ENCODE data around the gene TCTN3. TPM values are rescaled to one million over a fixed set of nuclear protein-coding genes. Genes with fewer than 3 reads are reported as not detected.

TCTN3 gene
- total and polyA plus RNA-seq, 2 of the 13 experiments (the other 11 are each of a cell fraction or from before 2014, with no cell fraction given) = 53.3 to 60.0 TPM

- no peak for TF ChIP-seq ZNF737 (CRISPR knock-in tag; IDR thresholded peaks at IDR 0.05; ENCODE audit: borderline replicate concordance)
- TF ChIP-seq ZNF354B (CRISPR knock-in tag; IDR thresholded peaks at IDR 0.05) = peak; percentile 19; the same call in 1 of the 2 replicates
- TF ChIP-seq IKZF1 (IDR thresholded peaks at IDR 0.05) = no peak
- no peak for TF ChIP-seq MEIS2 (CRISPR knock-in tag; IDR thresholded peaks at IDR 0.05)
- TF ChIP-seq KDM6A (CRISPR knock-in tag; IDR thresholded peaks at IDR 0.05; ENCODE audit: low read depth) = no peak
- no peak for TF ChIP-seq ZNF317 (CRISPR knock-in tag; IDR thresholded peaks at IDR 0.05)
- no peak for TF ChIP-seq IKZF4 (CRISPR knock-in tag; IDR thresholded peaks at IDR 0.05; ENCODE audit: borderline replicate concordance, low read depth, not compliant biosample characterization)
- no peak for TF ChIP-seq SNAPC5 (CRISPR knock-in tag; IDR thresholded peaks at IDR 0.05; ENCODE audit: borderline replicate concordance)
- TF ChIP-seq ZNF510 (CRISPR knock-in tag; IDR thresholded peaks at IDR 0.05; ENCODE audit: low read depth) = 0 out of 2 replicates have a peak, but pooled peaks have one; percentile 44
- no peak for TF ChIP-seq MED8 (CRISPR knock-in tag; IDR thresholded peaks at IDR 0.05; ENCODE audit: insufficient replicate concordance)
- TF ChIP-seq HNRNPLL (IDR thresholded peaks at IDR 0.05; ENCODE audit: low read depth, low read length, poor library complexity, severe bottlenecking) = peak; percentile 85
- TF ChIP-seq ETS1 (CRISPR knock-in tag; IDR thresholded peaks at IDR 0.05) = no peak
- no peak for TF ChIP-seq ZNF33B (CRISPR knock-in tag; IDR thresholded peaks at IDR 0.05)
- TF ChIP-seq THAP8 (CRISPR knock-in tag; IDR thresholded peaks at IDR 0.05; ENCODE audit: borderline replicate concordance) = no peak
- TF ChIP-seq PTBP1 (IDR thresholded peaks at IDR 0.05; ENCODE audit: low read depth, low read length, poor library complexity, severe bottlenecking) = no peak
- TF ChIP-seq HMGXB4 (CRISPR knock-in tag; IDR thresholded peaks at IDR 0.05; ENCODE audit: borderline replicate concordance in 1 of 2, low read depth in 1 of 2) = peak; percentile 86 to 95
- no peak for TF ChIP-seq ZNF552 (CRISPR knock-in tag; IDR thresholded peaks at IDR 0.05; ENCODE audit: borderline replicate concordance)
- TF ChIP-seq REXO4 (CRISPR knock-in tag; IDR thresholded peaks at IDR 0.05; ENCODE audit: borderline replicate concordance) = no peak
- no peak for TF ChIP-seq PHB2 (IDR thresholded peaks at IDR 0.05; ENCODE audit: partially characterized antibody)
- no peak for TF ChIP-seq ZNF557 (CRISPR knock-in tag; IDR thresholded peaks at IDR 0.05)
- no peak for TF ChIP-seq ZNF274 (CRISPR knock-in tag; IDR thresholded peaks at IDR 0.05)
- 0 out of 2 replicates have a peak, but pooled peaks have one; percentile 52 for TF ChIP-seq ZNF335 (CRISPR knock-in tag; IDR thresholded peaks at IDR 0.05)
- peak; percentile 97 for TF ChIP-seq ZMYM3 (CRISPR knock-in tag; IDR thresholded peaks at IDR 0.05)
- TF ChIP-seq ZNF543 (CRISPR knock-in tag; IDR thresholded peaks at IDR 0.05) = no peak
- no peak for TF ChIP-seq FOXK1 (CRISPR knock-in tag; IDR thresholded peaks at IDR 0.05; ENCODE audit: borderline replicate concordance, low read depth)
- TF ChIP-seq ZSCAN12 (CRISPR knock-in tag; IDR thresholded peaks at IDR 0.05) = no peak
Measured at GRCh38 chr10:95693668-95694534, at the start of gene TCTN3 (continued).

Data from HepG2 (cell line).